NT2/D1 (cell line): Measurements from ENCODE around the gene OR5K2.
A peak's percentile ranks its signal among the peaks of the same experiment; 100 is the strongest.

Experiments
- DNase-seq: peaks from one replicate; pipeline ENCODE4 v3.0.0-alpha.2; 2011; ENCODE audit warnings: low read depth, low spot score
- H3K27me3 ChIP-seq: 2 replicates; pipeline ENCODE4 v1.6.0; 2011; ENCODE audit warnings: mild to moderate bottlenecking; ENCODE audit not compliant: insufficient read length, insufficient read depth
- H3K36me3 ChIP-seq: 2 replicates; pipeline ENCODE4 v1.6.1; 2011; ENCODE audit warnings: mild to moderate bottlenecking, low read length, mixed read lengths; ENCODE audit not compliant: insufficient read depth, insufficient read length
- H3K4me1 ChIP-seq: 2 replicates; pipeline ENCODE4 v1.5.1; 2011; ENCODE audit not compliant: insufficient read depth, insufficient read length
- H3K4me3 ChIP-seq: 2 replicates; pipeline ENCODE4 v1.5.1; 2011; ENCODE audit warnings: low read depth; ENCODE audit not compliant: insufficient read length
- H3K9ac ChIP-seq: 2 replicates; pipeline ENCODE4 v1.6.0; 2011; ENCODE audit warnings: low read depth; ENCODE audit not compliant: insufficient read length
- H3K9me3 ChIP-seq: 2 replicates; pipeline ENCODE4 v1.5.1; 2011; ENCODE audit warnings: mild to moderate bottlenecking, low read length; ENCODE audit not compliant: insufficient read depth
- SUZ12 ChIP-seq: IDR thresholded peaks from 2 replicates; pipeline ENCODE4 v1.6.1; 2011; ENCODE audit not compliant: insufficient read length, insufficient read depth; ENCODE audit errors: extremely low read depth
- YY1 ChIP-seq: IDR thresholded peaks from 2 replicates; pipeline ENCODE4 v1.6.1; 2011; ENCODE audit not compliant: insufficient read length, insufficient read depth
- ZNF274 ChIP-seq: IDR thresholded peaks from 2 replicates; pipeline ENCODE4 v1.6.1; 2011; ENCODE audit warnings: mild to moderate bottlenecking, low read depth, low read length

The OR5K2 gene

GRCh38 chr3:98508582-98508981 is 11.1 kb downstream of the OR5K2 start:
- no peaks in the 10 kb centered on the region for H3K9me3 ChIP-seq
- TF ChIP-seq YY1: no peak
- no peak for TF ChIP-seq SUZ12
- TF ChIP-seq ZNF274: no peak
- no peaks in the 10 kb centered on the region for H3K36me3 ChIP-seq
- H3K9ac ChIP-seq: no peak overlapping the region
- H3K27me3 ChIP-seq: no peaks in the 10 kb centered on the region
- no peak for DNase-seq
- H3K4me3 ChIP-seq: no peak overlapping the region
- no peaks in the 10 kb centered on the region for H3K4me1 ChIP-seq

GRCh38 chr3:98512576-98512975 is 15.1 kb downstream of the OR5K2 start:
- H3K4me3 ChIP-seq: no peak overlapping the region
- H3K9me3 ChIP-seq: no peaks in the 10 kb centered on the region
- no peak for DNase-seq
- H3K9ac ChIP-seq: no peak overlapping the region
- H3K27me3 ChIP-seq: no peaks in the 10 kb centered on the region
- peaks cover 29% of the 10 kb centered on the region for H3K36me3 ChIP-seq
- no peak for TF ChIP-seq YY1
- no peak for TF ChIP-seq ZNF274
- no peak for TF ChIP-seq SUZ12
- H3K4me1 ChIP-seq: no peaks in the 10 kb centered on the region

- H3K9ac ChIP-seq: no peak overlapping the region
- TF ChIP-seq SUZ12 (no peak), ZNF274 (no peak), YY1 (no peak)
- H3K4me3 ChIP-seq: no peak overlapping the region
- H3K36me3 ChIP-seq: peaks cover 34% of the 10 kb centered on the region
- H3K27me3 ChIP-seq: no peaks in the 10 kb centered on the region
- H3K4me1 ChIP-seq: no peaks in the 10 kb centered on the region
- no peak for DNase-seq
- no peaks in the 10 kb centered on the region for H3K9me3 ChIP-seq
Measured at GRCh38 chr3:98513091-98513511, 15.6 kb downstream of the OR5K2 start.

- no peaks in the 10 kb centered on the region for H3K27me3 ChIP-seq
- H3K36me3 ChIP-seq: peaks cover 40% of the 10 kb centered on the region
- no peaks in the 10 kb centered on the region for H3K9me3 ChIP-seq
- no peak overlapping the region for H3K4me3 ChIP-seq
- no peak overlapping the region for H3K9ac ChIP-seq
- TF ChIP-seq SUZ12: no peak
- TF ChIP-seq YY1: no peak
- no peak for TF ChIP-seq ZNF274
- no peak for DNase-seq
- H3K4me1 ChIP-seq: no peaks in the 10 kb centered on the region
Measured at GRCh38 chr3:98513736-98514135, 16.3 kb downstream of the OR5K2 start.

- DNase-seq: no peak
- Histone ChIP-seq H3K4me1 (no peaks in the 10 kb centered on the region), H3K9me3 (no peaks in the 10 kb centered on the region), H3K9ac (no peak overlapping the region), H3K4me3 (no peak overlapping the region), H3K36me3 (peaks cover 53% of the 10 kb centered on the region), H3K27me3 (no peaks in the 10 kb centered on the region)
- TF ChIP-seq ZNF274: no peak
- no peak for TF ChIP-seq SUZ12
- TF ChIP-seq YY1: no peak
Measured at GRCh38 chr3:98514948-98515347, 17.5 kb downstream of the OR5K2 start.

- H3K4me1 ChIP-seq: no peaks in the 10 kb centered on the region
- H3K36me3 ChIP-seq: peaks cover 66% of the 10 kb centered on the region
- H3K9ac ChIP-seq: no peak overlapping the region
- no peak overlapping the region for H3K4me3 ChIP-seq
- no peak for TF ChIP-seq ZNF274
- no peak for TF ChIP-seq YY1
- no peak for TF ChIP-seq SUZ12
- DNase-seq: no peak
- H3K27me3 ChIP-seq: no peaks in the 10 kb centered on the region
- no peaks in the 10 kb centered on the region for H3K9me3 ChIP-seq
Measured at GRCh38 chr3:98518816-98519215, 21.3 kb downstream of the OR5K2 start.

GRCh38 chr3:98519351-98519750 is 21.9 kb downstream of the OR5K2 start:
- no peak for TF ChIP-seq ZNF274
- TF ChIP-seq YY1: no peak
- TF ChIP-seq SUZ12: no peak
- Histone ChIP-seq H3K4me1 (no peaks in the 10 kb centered on the region), H3K9ac (no peak overlapping the region), H3K27me3 (no peaks in the 10 kb centered on the region), H3K4me3 (no peak overlapping the region), H3K36me3 (peaks cover 66% of the 10 kb centered on the region), H3K9me3 (no peaks in the 10 kb centered on the region)
- no peak for DNase-seq

GRCh38 chr3:98521897-98522543 is 24.5 kb downstream of the OR5K2 start:
- TF ChIP-seq YY1: peak; percentile 10
- no peak for TF ChIP-seq ZNF274
- peak overlapping the region; percentile 58 for H3K9ac ChIP-seq
- no peaks in the 10 kb centered on the region for H3K9me3 ChIP-seq
- peaks cover 43% of the 10 kb centered on the region for H3K36me3 ChIP-seq
- H3K4me1 ChIP-seq: no peaks in the 10 kb centered on the region
- no peaks in the 10 kb centered on the region for H3K27me3 ChIP-seq
- H3K4me3 ChIP-seq: peak overlapping the region; percentile 70
- no peak for DNase-seq
